PFSK-1 (cell line): ENCODE measurements around the gene SCUBE3.

ENCODE experiments used
- FOXP2 ChIP-seq: optimal IDR thresholded peaks from 2 replicates; pipeline ENCODE3; 2011; ENCODE audit warnings: borderline replicate concordance, control low read depth, inconsistent platforms; ENCODE audit not compliant: insufficient read depth; ENCODE audit errors: extremely low read length, extremely low read depth
- POLR2AphosphoS5 ChIP-seq: IDR thresholded peaks from 2 replicates; pipeline ENCODE4 v1.6.1; 2012; ENCODE audit warnings: low read depth, mild to moderate bottlenecking, control low read depth, low read length, moderate library complexity
- REST ChIP-seq, 2 experiments: IDR thresholded peaks; 2 replicates each; pipeline versions ENCODE4 v1.6.1 to v1.8.0; 2011 to 2012; ENCODE audit warnings: low read depth in 2 of 2, low read length in 2 of 2, control low read depth in 1 of 2, inconsistent platforms in 1 of 2, mild to moderate bottlenecking in 1 of 2, moderate library complexity in 1 of 2; ENCODE audit not compliant: insufficient read depth in 1 of 2
- SIN3A ChIP-seq: IDR thresholded peaks from 2 replicates; pipeline ENCODE4 v1.6.1; 2012; ENCODE audit warnings: mild to moderate bottlenecking, low read length, moderate library complexity, borderline replicate concordance; ENCODE audit not compliant: insufficient read depth
- TAF1 ChIP-seq: IDR thresholded peaks from 2 replicates; pipeline ENCODE4 v1.6.1; 2012; ENCODE audit warnings: low read length, control low read depth, borderline replicate concordance; ENCODE audit not compliant: insufficient read depth

SCUBE3 gene

DNA sequence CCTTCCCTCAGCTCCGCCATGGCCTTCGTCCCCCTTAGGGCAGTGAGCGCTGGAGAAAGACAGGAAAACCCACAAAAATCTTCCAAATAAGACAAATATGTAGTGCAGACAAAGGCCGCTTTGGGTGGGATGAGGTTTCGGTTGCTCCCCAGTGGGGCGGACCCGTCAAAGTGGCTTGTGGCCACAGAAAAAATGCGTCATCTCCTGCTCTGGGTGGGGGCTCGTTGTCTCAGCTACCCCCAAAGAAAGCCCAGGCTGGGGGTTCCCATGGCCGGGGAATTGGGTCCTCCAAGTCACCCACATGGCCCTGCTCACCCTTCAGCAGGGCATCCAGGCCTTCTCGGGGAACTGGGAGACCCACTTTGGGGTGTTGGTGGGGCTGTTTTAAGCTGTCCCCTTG, 21.9 kb upstream of the SCUBE3 start:
- no peak for TF ChIP-seq REST (IDR thresholded peaks at IDR 0.05; ENCODE audit: insufficient read depth in 1 of 2, low read depth in 2 of 2, low read length in 2 of 2)
- no peak for TF ChIP-seq POLR2AphosphoS5
- TF ChIP-seq TAF1 = no peak
- TF ChIP-seq FOXP2 = no peak
- TF ChIP-seq SIN3A = no peak

- TF ChIP-seq REST (IDR thresholded peaks at IDR 0.05; ENCODE audit: insufficient read depth in 1 of 2, low read depth in 2 of 2, low read length in 2 of 2) (no peak), POLR2AphosphoS5 (no peak), SIN3A (no peak), TAF1 (no peak), FOXP2 (no peak)
Measured at GRCh38 chr6:35192301-35192860, 21.4 kb upstream of the SCUBE3 start.

DNA sequence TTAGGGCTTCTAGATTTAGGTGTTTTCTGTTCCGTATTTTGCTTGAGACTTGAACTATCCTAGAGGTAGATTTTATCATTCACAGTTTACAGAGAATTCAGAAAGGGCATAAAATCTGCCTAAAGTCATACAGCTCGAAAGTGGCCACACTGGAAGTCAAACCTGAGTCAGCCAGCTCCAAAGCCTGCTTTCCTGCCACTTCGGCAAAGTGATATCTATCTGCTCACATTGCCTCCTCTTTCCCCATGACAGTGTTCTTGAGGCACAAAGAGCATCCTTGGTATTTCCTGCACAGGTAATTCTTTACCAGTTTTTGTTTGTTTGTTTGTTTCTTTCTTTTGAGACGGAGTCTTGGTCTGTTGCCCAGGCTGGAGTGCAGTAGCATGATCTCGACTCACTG, 19.4 kb upstream of the SCUBE3 start:
- no peak for TF ChIP-seq FOXP2

DNA sequence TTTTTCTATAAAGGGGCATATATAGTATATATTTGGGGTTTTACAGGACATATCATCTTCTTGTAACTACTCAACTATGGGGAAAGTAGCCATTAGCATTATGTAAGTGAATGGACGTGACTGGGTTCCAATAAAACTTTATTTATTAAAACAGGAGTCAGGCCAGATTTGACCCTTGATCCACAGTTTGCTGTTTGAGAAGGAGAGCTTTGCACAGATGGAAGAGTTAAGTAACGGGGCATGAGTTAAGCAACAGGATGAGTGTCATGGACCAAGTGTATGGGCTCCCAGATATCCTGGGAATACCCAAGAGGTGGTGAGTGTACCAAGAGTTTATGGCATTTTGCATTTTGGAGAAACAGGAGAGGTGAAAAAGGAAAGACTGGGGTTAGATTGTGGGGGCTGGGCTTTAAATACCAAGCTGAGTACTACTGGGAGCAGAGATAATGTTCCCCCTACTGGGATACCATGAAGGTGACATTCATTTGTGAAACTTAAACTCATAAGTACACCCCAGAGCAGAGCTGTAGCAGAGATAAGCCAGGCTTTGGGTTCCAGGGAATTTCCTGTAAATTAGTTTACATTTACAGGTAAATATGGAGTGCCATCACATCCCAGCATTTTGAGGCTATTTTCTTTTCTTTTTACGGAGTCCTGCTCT, 18.5 kb upstream of the SCUBE3 start:
- TF ChIP-seq POLR2AphosphoS5 = no peak

GRCh38 chr6:35197196-35197595, 16.6 kb upstream of the SCUBE3 start:
- TF ChIP-seq POLR2AphosphoS5 = no peak
- TF ChIP-seq FOXP2 = no peak

DNA sequence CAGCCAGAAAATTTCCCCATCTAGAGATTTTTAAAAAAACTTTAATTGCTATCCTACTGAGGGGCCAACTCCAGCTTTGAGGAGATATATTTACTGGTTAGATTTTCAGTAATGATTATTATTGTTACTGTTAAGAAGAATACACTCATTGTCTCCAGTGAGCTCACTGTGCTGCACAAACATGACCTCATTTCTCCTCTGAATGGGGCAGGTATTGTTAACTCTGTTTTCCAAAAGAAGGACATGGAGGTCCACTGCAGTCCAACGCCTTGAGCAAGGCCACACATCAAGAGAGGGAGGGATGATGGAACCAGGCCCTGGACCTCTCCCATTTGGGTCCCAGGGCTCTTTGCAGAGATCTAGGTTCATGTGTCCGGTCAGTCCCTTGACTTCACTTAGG, 13.9 kb upstream of the SCUBE3 start:
- TF ChIP-seq FOXP2 (no peak), POLR2AphosphoS5 (no peak), TAF1 (no peak), SIN3A (no peak), REST (IDR thresholded peaks at IDR 0.05; ENCODE audit: insufficient read depth in 1 of 2, low read depth in 2 of 2, low read length in 2 of 2) (no peak)

GRCh38 chr6:35202066-35202546, 11.7 kb upstream of the SCUBE3 start:
- TF ChIP-seq FOXP2 = no peak
- no peak for TF ChIP-seq REST (IDR thresholded peaks at IDR 0.05; ENCODE audit: insufficient read depth in 1 of 2, low read depth in 2 of 2, low read length in 2 of 2)
- no peak for TF ChIP-seq SIN3A
- no peak for TF ChIP-seq TAF1
- TF ChIP-seq POLR2AphosphoS5 = no peak
